ENCODE data around the gene NFS1.
"Not testable (repeated sequence)": the region's sequence is repeated elsewhere in the genome, so short reads cannot be mapped to it uniquely, and the experiment has no call there.

NFS1 gene

DNA sequence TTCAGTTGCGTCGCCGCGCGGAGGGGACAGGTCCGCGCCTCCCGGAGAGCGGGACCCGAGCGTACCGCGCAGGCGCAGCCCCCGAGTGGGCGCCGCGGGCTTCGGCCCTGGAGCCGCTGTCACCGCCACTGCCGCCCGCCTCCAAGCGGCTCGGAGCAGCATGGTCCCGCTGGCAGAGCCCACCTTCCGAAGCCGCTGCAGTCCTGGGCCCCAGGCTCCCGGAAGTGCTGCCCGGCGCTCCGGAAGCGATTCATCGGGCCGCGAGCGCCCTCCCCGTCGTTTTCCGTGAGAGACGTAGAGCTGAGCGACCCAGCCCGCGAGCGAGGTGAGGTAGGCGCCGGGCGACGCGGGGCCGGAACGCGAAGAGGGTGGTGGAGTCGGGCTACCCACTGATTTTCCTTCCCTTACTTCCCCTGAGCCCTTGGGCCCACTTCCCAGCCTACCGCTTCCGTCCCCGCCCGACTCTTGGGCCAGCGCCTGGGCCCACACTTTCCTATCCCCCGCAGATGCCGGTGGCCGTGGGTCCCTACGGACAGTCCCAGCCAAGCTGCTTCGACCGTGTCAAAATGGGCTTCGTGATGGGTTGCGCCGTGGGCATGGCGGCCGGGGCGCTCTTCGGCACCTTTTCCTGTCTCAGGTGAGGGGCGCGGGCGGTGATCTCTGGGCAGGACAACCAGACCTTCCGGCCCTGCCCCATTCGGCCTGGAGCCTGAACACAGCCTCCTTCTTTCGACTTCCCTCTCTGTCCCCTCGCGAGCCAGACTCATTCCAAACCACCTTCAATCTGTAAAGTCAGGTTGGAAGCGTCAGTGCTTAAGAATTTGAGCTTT is at the start of gene NFS1, which contains the start of gene ROMO1:
Gene NFS1 (minus strand): TSS at position 226 of the 830 bp plus-strand sequence. CDS start 64 bp downstream, at position 162.
Gene ROMO1 (plus strand): TSS at position 279 of the 830 bp plus-strand sequence. CDS start 228 bp downstream, at position 507.
- in situ Hi-C loops (cut with HindIII; ENCODE audit: low sequenced_read_pairs) = no loop called here

DNA sequence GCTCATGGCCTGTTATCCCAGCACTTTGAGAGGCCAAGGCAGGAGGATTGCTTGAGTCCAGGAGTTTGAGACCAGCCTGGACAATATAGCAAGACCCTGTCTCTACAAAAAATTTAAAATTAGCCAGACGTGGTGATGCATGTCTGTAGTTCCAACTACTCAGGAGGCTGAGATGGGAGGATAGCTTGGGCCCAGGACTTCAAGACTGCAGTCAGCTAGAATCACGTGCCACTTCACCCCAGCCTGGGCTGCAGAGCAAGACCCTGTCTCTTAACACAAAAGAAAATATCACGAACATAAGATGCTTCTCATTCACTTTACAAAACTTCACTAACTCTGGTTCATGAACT is 45.3 kb upstream of the NFS1 start:
- in situ Hi-C loops (cut with HindIII; ENCODE audit: low sequenced_read_pairs) = not testable (repeated sequence)

DNA sequence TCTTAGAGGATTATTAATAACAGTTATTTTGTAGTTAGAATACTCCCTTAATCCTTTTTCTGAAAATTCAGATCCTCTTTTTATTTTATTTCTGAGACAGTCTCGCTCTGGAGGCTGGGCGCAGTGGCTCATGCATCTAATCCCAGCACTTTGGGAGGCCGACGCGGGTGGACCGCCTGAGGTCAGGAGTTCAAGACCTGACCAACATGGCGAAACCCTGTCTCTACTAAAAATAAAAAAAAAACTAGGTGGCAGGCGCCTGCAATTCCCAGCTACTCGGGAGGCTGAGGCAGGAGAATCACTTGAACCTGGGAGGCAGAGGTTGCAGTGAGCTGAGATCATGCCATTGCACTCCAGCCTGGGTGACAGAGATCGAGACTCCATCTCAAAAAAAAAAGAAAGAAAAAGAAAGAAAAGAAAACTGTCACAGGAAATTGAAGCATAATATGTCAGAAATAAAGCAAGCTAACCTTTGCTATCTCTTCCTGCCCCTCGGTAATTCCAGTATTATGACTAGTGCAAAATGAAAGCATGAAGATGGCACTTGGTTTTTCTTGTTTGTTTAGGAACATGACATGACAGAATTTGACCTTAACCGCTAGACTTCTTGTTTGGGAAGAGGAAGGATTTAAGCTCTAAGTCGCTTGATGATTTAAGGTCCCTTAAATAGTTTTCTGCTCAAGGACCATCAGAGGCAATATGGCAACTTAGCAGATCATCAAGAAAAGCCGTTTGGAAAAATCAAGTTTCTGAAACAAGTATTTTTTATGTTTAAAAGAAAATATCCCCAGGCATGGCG is 44.7 kb upstream of the NFS1 start:
- in situ Hi-C loops (cut with HindIII; ENCODE audit: low sequenced_read_pairs) = no loop called here

DNA sequence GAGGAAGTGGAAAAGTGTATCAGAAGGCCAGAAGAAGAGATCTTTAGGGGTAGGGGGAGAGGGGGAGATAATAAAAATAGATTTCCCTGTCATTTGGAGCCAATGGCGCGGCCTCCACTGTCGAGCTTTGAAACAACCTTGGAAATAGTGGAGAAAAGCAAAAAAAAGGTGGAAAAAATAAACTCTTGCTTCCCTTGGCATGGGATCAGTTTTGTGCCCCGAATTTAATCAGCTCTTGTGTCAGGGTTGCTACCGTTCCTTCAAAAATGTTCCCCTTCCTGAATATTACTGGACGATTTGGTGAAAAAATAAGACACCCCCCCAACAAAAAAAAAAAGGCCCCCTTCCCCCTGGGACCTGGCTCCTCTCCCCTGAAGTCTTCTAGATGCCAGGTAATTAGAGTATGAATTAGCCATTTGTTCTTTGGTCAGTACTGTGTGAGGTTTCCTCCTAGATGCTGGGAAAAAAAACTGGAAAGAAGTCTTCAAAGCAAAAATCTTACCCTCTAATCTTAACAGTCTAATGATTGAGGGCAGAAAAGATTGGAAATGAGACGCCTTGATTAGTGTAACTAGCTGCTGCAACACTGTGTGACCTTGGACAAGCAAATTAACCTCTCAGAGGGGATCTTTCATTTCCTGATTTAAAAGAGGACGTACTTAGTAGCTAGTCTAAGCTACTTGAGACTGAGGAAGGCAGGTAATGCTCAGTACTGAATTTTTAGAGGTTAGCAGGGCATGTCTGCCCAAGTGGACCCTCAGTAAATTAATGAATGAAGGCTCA is 43.8 kb upstream of the NFS1 start:
- in situ Hi-C loops (cut with HindIII; ENCODE audit: low sequenced_read_pairs) = no loop called here

DNA sequence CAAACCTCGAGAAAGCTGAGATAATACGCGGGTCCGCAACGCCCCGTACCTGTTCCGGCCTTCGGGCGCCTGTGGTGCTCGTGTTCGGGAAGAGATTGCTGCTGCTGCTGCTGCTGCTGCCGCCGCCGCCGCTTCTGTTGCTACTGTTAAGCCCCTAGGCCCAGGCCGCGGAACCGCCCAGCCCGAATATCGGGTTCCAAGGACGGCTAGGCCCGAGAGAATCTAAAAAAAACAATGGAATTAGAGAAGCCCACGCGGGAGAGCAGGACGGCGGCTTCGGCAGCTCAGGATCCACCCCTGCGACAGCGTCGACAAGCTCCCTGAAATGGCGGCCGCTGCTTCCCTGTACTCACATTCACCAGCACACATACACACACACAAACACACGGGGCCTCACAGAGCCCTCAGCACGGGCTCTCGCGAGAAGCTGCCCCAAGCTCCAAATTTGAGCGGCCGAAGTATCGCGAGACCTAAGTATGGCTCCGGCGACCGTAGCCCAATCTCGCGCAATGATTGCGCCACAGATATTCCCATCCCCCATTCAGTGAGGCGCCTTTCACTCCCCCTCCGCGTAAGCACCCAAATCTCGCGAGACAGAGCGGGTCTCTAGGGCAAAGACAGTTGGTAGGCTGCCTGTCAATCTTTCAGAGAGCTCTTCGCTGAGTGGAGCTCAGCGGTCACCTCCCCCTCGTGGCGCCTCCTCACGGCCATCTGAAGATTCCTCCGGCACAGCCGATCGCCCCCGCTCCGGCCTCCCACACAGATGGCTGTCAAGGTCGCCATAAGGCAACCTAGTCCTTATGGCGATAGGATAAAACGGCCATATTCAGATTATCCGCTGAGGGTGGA is 43.0 kb upstream of the NFS1 start, which contains the start of gene RBM39:
Gene RBM39 (minus strand): TSS at position 369 of the 849 bp plus-strand sequence. CDS start 1,386 bp downstream, outside the sequence.
- in situ Hi-C loops (cut with HindIII; ENCODE audit: low sequenced_read_pairs) = no loop called here

DNA sequence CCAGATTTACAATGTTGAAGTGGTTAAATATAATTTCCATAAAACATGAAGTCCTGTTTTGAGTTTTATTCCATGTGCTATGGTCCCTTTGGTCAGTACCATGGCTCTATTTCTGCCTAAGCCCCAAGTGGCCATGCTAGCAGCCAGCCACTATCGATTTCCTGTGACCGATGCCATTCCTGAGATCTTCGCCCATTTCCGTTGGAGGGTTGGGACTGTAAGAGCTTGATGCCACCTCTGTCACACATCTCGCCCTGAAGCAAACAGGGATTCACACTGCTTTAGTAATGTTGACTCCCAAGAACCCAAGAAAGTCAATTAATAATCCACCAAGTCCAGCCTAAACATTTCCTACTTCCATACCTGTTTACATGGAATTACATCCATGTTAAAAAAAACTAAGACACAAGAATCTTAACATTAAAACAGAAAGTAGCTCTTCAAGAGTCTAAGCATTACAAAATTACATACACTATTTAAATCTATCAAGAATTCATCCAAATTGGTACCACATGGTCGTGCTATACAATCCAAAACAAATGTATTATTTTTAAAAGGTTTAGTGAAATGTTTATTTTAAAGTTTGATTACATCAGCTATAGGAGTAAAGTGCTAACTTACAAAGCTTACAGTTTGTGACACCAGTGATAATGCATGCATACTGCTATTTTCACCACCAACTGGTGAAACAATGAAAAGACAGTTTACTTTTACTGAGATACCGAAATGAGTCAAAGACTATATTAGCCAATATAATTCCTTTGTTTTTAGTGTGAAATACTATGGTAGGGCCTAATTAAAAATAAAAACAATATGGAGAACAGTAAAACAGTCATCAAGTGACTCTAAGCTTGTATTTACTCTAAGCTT is 40.4 kb upstream of the NFS1 start:
- in situ Hi-C loops (cut with HindIII; ENCODE audit: low sequenced_read_pairs) = no loop called here

DNA sequence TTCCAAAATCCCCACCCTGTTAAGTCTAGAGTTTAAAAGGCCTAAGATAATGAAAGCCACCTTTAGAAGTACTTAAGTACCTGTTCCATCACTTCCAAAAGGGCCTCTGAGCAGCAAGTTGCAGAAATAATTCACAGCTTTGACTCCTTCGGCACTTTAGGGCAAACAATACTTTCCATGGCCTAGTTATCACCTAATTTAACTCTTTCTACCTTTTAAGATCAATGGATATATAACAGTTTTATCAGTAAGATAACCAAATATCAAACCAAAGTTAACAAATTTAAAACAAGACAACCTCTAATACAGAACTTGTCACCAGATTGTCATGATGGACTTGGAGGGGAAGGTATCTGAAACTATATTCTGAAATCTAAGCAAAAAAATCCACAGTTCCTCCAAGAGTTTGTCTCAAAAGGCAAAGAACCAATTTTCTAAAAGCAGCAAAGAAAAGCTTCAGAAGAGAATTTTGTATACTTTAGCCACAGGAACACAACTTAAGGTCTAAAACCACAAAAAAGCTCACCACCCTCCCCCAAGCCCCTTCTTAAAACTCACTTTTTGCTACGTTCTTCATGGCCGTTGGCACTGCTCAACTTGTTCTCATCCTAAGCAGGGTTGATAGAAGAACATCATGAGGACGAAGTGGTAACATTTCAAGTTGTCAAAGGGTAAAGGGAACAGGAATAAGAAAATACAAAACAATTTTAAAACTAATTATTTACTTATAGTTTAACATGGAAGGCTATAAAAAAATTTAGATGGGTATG is 39.4 kb upstream of the NFS1 start:
- in situ Hi-C loops (cut with HindIII; ENCODE audit: low sequenced_read_pairs) = no loop called here

DNA sequence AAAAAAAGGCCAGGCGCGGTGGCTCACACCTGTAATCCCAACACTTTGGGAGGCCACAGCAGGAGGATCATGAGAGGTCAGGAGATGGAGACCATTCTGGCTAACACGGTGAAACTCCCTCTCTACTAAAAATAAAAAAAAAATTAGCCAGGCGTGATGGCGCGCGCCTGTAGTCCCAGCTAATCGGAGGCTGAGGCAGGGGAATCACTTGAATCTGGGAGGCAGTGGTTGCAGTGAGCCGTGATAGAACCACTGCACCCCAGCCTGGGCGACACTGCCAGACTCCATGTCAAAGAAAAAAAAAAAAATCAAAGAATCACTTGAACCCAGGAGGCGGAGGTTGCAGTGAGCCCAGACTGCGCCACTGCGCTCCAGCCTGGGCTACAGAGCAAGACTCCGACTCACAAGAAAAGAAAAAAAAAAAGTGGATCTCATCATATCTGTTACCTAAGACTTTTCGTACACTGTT is 38.7 kb upstream of the NFS1 start:
- in situ Hi-C loops (cut with HindIII; ENCODE audit: low sequenced_read_pairs) = no loop called here

DNA sequence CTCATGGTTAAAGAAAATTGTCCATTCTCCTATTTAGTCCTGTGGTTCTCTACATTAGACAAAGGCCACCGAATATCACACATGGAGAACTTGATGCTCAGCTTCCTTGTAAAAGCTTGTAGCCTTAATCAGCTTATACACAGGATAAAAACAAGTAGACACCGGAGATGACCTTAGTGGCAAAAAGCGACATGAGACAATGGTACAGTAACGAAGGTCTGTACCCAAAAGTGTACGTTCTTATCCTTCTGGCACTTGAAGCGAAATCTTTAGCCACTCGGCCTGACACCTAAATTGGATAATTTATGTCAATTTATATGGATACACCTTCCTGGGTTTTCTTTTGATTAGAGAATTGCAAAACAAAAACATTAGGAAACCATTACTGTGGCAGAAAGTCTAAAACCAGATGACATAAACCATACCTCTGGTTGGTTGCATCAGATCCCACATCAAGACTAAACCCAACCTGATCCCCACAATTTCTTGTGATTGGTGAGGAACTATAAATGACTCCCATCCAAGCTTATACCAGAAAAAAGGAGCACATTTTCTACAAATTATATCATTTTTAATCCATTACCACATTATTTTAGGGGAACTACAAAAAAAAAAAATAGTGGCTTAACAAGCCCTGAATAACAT is 36.8 kb upstream of the NFS1 start:
- in situ Hi-C loops (cut with HindIII; ENCODE audit: low sequenced_read_pairs) = no loop called here

DNA sequence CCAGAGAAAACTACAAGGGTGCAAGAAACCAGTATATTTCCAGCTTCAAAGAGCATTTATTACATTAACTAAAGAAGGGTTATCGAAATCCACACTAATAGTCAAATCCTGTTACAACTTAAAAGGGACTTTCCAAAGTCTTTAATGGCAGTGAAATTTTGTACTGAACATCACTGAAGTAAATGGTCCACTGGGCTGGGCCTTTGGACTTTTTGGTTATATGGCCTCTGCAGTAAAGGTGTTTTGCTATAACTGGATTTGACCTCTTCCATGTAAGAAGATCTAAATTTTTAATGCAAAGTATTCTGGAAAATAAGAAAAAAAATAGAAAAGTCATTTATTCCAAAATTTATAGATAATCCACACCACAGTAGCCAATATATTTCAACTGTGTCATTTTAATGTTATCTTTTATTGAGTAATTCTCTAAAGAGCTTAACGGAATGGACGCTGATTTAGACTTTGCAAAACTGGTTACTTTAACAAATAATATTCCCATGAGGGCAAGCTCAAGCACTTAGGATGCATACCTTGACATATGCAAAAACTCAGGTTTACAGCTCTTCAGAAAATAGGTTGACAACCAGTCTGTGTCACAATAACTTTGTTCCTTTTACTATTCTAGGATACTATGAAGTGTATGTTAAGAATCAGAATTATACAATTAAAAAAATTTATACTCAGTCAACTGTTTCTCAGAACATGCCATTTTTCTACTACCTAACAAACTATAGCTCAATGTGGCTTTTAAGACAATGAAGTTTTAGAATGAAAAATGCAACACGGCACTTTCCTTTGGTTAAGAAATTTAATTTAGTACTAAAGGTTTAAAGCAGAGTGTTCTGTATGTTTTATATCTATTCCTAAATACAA is 35.9 kb upstream of the NFS1 start:
- in situ Hi-C loops (cut with HindIII; ENCODE audit: low sequenced_read_pairs) = no loop called here

DNA sequence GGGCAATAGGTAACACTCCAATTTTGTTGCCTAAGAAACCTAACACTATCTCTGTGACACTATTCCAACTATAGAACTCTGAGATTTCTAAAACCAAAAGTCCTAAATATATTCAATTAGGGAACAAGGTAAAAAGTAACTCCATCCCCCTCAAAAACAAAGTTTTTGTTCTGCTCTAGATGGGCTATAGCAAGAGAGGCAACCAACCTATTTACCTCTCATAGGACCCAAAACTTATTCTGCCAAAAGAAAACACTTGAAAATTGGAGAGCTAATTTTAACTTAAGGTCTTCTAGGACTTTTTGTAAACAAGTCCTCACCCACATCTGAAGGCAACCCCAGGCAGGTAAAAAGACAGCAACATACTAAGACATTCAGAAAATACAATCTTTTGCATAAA is 35.2 kb upstream of the NFS1 start:
- in situ Hi-C loops (cut with HindIII; ENCODE audit: low sequenced_read_pairs) = no loop called here

DNA sequence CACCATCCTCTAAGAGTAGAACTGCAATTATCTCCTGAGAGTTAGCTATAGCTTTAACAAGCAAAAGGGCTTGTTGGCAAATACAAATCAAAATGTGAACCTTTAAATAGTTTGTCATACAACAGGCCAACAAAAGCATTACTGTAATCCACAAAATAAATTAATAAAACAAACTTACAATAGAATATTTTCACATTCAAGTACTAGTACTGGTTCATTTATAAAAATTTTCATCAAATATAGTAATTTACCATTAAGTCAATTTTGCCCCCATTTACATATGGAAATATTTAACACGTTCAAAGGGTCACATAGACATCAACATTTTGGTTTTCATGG is 33.5 kb upstream of the NFS1 start:
- in situ Hi-C loops (cut with HindIII; ENCODE audit: low sequenced_read_pairs) = no loop called here

DNA sequence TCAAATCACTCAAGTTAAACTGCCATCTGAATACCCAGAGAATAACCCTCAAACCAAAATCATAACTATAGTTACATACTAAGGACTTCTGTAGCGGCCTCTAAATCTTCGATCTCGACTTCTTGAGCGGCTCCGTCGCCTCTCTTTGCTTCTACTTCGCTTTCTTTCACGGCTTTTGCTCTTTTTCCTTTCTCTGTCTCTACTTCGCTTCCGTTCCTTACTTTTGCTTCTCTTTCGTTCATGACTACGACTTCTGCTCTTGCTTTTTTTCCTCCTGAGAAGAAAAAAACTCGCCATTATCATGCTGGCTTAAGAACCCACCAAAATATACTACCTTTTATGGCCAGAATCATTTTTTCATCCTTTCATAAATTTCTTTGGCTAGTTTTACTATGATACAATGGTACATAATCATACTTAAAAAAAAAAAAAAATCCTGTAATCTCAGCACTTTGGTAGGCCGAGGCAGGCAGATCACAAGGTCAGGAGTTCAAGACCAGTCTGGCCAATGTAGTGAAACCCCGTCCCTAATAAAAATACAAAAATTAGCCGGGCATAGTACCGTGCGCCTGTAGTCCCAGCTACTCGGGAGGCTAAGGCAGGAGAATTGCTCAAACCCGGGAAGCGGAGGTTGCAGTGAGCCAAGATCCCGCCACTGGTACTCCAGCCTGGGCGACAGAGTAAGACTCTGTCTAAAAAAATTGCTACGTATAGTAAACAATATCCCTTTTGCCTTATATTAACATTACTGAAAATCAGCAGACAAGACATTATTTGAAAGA is 32.9 kb upstream of the NFS1 start:
- in situ Hi-C loops (cut with HindIII; ENCODE audit: low sequenced_read_pairs) = no loop called here

DNA sequence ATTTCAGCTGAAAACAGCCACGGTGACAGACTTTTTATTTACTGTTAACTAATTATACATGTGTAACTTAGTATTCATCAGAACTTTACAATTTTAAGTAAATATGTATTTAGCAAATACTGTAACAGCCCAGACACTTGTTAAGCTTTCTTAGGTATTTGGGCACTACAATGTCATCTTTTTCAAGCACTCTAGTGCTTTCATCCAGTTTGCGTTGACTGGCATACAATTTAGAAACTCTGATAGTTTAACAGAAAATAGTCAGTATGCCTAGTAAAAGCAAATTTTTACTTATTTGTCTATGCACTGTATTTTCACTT is 32.3 kb upstream of the NFS1 start:
- in situ Hi-C loops (cut with HindIII; ENCODE audit: low sequenced_read_pairs) = no loop called here

DNA sequence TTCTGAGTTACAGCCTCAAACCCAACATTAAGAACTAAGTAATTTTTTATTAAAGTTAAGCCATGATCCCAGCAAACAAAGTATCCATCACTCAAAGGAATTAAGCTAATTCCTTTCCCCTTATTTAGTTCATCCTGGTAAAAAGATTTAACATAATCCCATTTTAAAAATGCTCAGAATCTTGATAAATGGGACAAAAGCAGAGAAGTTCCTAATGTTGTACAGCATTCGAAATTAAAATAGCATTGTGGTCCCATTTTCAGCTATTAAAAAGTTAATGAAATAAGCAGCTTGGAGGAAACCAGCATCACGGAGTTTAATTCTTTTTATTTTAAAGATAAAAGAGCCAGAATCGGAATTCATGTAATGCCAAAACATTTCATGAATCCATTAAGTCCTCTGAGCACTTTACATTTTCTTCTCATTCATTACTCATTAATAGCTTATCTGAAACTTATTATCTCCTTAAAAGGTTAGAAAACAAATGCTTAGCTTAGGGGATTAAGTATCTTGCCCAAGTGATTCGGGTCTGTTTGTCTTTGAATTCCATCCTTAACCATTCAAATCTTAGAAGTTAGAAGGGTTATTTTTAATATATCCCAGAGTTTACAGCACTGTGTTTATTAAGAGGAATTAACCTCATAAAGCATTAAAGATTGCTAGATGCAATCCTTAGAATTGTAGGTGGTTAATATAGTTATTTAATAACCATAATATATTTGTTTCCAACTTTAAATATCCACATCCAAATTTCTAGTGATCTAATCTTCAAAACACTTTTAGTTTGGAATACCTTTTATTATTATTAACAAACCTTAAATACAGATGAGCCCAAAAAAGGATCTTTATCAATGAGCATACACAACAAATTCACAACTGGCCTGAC is 31.7 kb upstream of the NFS1 start:
- in situ Hi-C loops (cut with HindIII; ENCODE audit: low sequenced_read_pairs) = no loop called here

Data from DLD1 (cell line).